A549 treated with RU486 at 1 μM for 4 hours (cell line): ENCODE measurements around the gene EXD2. TPM values are rescaled to one million over a fixed set of nuclear protein-coding genes. Genes with fewer than 3 reads are reported as not detected.

Experiments used
- total RNA-seq: library from RNA; stranded (reverse); fragments of 200-300 nt; extraction: Qiagen RNA extraction; gene quantifications from 5 replicates; pipeline ENCODE4 v1.2.3, GENCODE V29; 2022; ENCODE audit warnings: low read depth

The EXD2 gene
- 8.9 to 13.8 TPM (median 12.9 TPM) in 5 replicates for total RNA-seq

DNA sequence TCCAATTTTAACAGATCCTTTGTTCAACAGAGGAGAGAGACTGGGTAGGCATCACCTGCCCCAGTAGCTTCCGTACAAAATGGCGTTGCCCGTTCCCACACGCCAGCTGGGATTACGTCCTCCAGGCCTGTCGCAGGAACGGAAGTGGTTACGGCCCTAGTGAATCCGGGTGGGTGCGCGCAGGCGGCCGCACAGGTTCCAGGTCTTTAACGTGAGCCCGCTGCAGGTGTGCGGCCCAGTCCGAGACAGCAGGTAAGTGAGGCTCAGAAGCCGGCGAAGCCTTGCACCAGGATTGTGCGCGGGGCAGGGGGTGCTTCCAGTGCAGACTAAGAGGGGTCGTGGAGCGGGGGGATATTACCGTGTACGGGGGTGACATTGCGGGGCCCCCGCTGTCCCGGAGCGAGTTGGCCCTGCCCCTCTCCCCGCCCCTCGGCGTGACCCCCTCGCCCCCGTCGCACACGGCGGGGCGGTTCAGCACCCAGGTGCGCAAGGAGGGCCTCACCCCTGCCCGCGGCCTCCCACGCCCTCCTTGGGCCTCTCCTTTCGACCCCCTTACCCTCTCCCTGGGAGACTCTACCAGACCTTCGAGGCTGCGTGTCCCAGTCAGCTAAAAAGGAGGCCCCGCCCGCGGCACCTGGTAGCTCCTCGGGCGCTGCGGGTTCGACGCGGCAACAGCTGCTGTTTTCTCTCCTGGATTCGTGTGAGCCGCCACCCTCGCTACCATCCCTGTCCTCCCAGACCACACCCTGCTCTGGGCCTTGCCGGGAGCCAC, at the start of gene EXD2:
EXD2 (plus strand) TSS at position 159 of the 772 bp plus-strand sequence. CDS start 17,973 bp downstream, outside the sequence.

DNA sequence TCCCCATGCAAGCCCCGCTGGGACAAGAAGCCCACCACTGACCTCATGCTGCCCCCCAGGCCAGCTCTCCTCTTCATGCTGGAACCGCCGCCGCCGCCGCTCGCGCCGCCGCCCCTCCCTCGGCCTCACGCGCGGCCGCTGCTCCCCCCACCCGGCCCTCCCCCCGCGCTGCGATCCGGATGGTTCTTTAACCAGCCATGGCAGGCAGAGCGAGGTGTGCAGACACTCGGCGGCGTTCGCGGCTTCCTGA, 38.5 kb upstream of the EXD2 start, which contains the start of gene DCAF5:
DCAF5 (minus strand) TSS at position 218 of the 250 bp plus-strand sequence; CDS start at position 77, 141 bp downstream.

DNA sequence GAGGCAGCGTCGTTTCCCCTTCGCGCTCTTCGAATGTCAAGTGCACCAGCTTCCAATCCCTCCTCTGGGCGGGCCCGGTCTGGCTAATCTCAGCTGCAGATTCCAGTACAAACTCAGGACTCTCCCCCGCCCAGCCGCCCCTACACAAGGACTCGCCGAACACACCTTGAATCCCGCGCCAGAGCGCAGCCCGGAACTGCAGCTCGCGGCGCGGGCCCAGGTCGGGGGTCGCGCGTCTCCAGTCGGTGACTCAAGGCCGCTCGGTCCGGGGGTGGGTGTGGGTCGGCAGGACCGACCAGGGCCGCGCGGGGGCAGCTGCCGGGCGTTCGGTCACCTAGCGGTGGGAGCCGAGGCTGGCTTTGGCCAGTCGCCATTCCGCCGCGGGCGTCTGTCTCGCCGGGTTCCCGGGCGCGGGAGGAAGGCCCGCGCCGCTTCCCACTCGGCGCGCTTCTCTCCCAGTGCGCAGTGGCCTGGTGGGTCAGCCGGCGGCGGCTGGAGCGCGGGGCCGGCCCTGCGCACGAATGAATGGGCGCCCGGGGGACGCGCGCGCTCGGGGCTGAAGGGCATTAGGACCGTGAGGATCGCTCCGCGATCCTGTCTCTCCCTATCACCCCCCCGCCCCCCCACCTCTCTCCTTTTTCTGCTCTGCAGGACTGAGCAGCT, 68.4 kb downstream of the EXD2 start, which contains the start of gene GALNT16:
GALNT16 (plus strand) TSS at position 632 of the 663 bp plus-strand sequence. CDS start 133 bp downstream, outside the sequence.

Other genes starting within 250 kb of the EXD2 start
- 179 to 203 TPM (median 190 TPM) in 5 replicates for gene ACTN1, start 212.2 kb upstream of the EXD2 start, total RNA-seq
- gene DCAF5, start 38.4 kb upstream of the EXD2 start, total RNA-seq = 15.1 to 19.0 TPM (median 16.2 TPM) in 5 replicates
- gene GALNT16, start 68.7 kb downstream of the EXD2 start, total RNA-seq = 2.2 to 4.3 TPM (median 3.8 TPM) in 5 replicates
- gene ERH, start 206.8 kb downstream of the EXD2 start, total RNA-seq = 255 to 369 TPM (median 340 TPM) in 5 replicates
- gene SLC39A9, start 207.2 kb downstream of the EXD2 start, total RNA-seq = 32.2 to 43.5 TPM (median 41.8 TPM) in 5 replicates